Mesendoderm (in vitro differentiated cells): Measurements from ENCODE around the gene TMEM132D.

Experiments
- DNase-seq: peaks from one replicate; pipeline ENCODE4 v3.0.0; 2013
- H2AK5ac ChIP-seq: 2 replicates; pipeline ENCODE4 v1.6.1; 2013; ENCODE audit warnings: low read length, inconsistent platforms
- H2BK120ac ChIP-seq: 2 replicates; pipeline ENCODE4 v1.6.1; 2013; ENCODE audit warnings: low read depth, mild to moderate bottlenecking, low read length, moderate library complexity, mixed read lengths
- H2BK15ac ChIP-seq: replicated peaks from 2 replicates; pipeline ENCODE4 v1.6.1; 2013; ENCODE audit warnings: low read depth, mild to moderate bottlenecking, moderate library complexity
- H2BK5ac ChIP-seq: 2 replicates; pipeline ENCODE4 v1.6.1; 2013; ENCODE audit warnings: low read length, inconsistent platforms
- H3K18ac ChIP-seq: 2 replicates; pipeline ENCODE4 v1.6.1; 2013; ENCODE audit warnings: mild to moderate bottlenecking, low read length, mixed read lengths
- H3K23ac ChIP-seq: one replicate; pipeline ENCODE4 v1.6.1; 2013; ENCODE audit warnings: low read length
- H3K27ac ChIP-seq: 2 replicates; pipeline ENCODE4 v1.5.1; 2013; ENCODE audit warnings: low read depth, mild to moderate bottlenecking, inconsistent platforms, low read length, moderate library complexity
- H3K27me3 ChIP-seq: 2 replicates; pipeline ENCODE4 v1.6.1; 2013; ENCODE audit warnings: low read length, control low read depth, mild to moderate bottlenecking, inconsistent platforms; ENCODE audit not compliant: insufficient read depth, poor library complexity
- H3K36me3 ChIP-seq: 2 replicates; pipeline ENCODE4 v1.6.1; 2013; ENCODE audit warnings: low read length, inconsistent platforms; ENCODE audit not compliant: control insufficient read depth, insufficient read depth
- H3K4ac ChIP-seq: one replicate; pipeline ENCODE4 v1.6.1; 2013; ENCODE audit warnings: low read depth, mild to moderate bottlenecking, low read length, moderate library complexity
- H3K4me1 ChIP-seq: 2 replicates; pipeline ENCODE4 v1.6.1; 2013; ENCODE audit warnings: low read depth, low read length, inconsistent platforms; ENCODE audit not compliant: control insufficient read depth
- H3K4me2 ChIP-seq: 2 replicates; pipeline ENCODE4 v1.6.1; 2013; ENCODE audit warnings: low read length
- H3K4me3 ChIP-seq: 2 replicates; pipeline ENCODE4 v1.5.1; 2013; ENCODE audit warnings: mild to moderate bottlenecking, low read length
- H3K56ac ChIP-seq: one replicate; pipeline ENCODE4 v1.6.1; 2013; ENCODE audit warnings: low read length
- H3K79me1 ChIP-seq: 2 replicates; pipeline ENCODE4 v1.6.1; 2013; ENCODE audit warnings: low read length, inconsistent platforms
- H3K79me2 ChIP-seq: 2 replicates; pipeline ENCODE4 v1.6.1; 2013; ENCODE audit warnings: mild to moderate bottlenecking, low read length; ENCODE audit not compliant: control insufficient read depth, insufficient read depth
- H3K9ac ChIP-seq: 2 replicates; pipeline ENCODE4 v1.6.1; 2013; ENCODE audit warnings: low read length, inconsistent platforms
- H4K5ac ChIP-seq: one replicate; pipeline ENCODE4 v1.6.1; 2013; ENCODE audit warnings: low read length
- H4K8ac ChIP-seq: one replicate; pipeline ENCODE4 v1.6.1; 2013; ENCODE audit warnings: low read depth, mild to moderate bottlenecking, control low read depth, low read length, moderate library complexity
- WGBS: extraction: QIAGEN DNeasy Blood & Tissue Kit; methylation state at CpG from one replicate; pipeline ENCODE4 v1.1.7; 2013; ENCODE audit warnings: low lambda C conversion rate, missing lambda C conversion rate; ENCODE audit not compliant: insufficient coverage; ENCODE audit errors: extremely low coverage; 5-methylcytosine and 5-hydroxymethylcytosine counted together

Gene TMEM132D

DNA sequence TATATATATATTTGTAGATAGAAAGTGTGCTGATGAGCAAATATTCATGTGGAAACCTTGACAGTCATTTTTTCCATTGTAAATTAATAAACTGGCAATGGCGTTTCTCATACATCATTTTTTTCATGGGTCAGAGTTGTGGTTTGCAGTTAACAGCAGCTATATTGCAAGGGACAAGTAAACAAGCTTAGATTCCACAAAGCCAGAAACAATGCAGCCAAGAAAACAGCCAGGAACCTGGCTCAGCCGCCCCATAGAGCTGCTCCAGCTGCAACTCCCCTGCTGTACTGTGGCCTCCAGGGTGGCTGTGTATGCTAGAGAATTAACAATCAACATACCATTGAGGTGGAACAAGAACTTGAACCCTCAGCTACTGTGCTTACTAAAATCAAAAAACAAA, 298.2 kb downstream of the TMEM132D start:
- Histone ChIP-seq H2BK5ac (no peak overlapping the region), H3K4me3 (no peak overlapping the region), H2BK15ac (no peak overlapping the region), H3K79me2 (no peaks in the 10 kb centered on the region), H3K4me1 (peaks cover 10% of the 10 kb centered on the region), H2AK5ac (no peak overlapping the region), H3K4ac (no peak overlapping the region), H4K5ac (no peak overlapping the region), H3K18ac (no peak overlapping the region), H4K8ac (no peak overlapping the region), H3K56ac (no peak overlapping the region), H3K9ac (no peak overlapping the region), H3K27ac (no peak overlapping the region), H2BK120ac (no peak overlapping the region), H3K79me1 (no peaks in the 10 kb centered on the region), H3K27me3 (no peaks in the 10 kb centered on the region), H3K4me2 (no peak overlapping the region), H3K23ac (no peak overlapping the region), H3K36me3 (no peaks in the 10 kb centered on the region)
- DNase-seq: no peak
- WGBS: no CpG with 5 or more reads among the region's 2 CpGs

DNA sequence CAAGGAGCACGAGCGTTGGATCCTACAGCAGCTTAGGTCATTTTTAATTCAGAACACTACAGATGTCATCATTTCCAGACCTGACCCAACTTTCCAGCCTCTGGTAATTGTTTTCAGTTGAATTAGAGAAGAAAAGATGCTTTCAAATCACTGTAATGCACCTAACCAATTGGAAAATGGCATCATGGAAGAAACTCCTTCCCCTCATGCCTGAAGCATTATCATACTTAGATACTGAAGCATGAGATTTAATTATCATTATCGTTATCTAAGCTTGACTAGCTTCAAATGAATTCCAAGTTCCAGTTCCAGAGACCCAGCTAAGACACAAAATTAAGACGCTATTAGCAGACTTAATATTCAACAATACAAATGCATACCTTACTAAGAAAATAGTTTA, 299.3 kb downstream of the TMEM132D start:
- no peak for DNase-seq
- no peaks in the 10 kb centered on the region for H3K27me3 ChIP-seq
- no peak overlapping the region for H3K27ac ChIP-seq
- no peak overlapping the region for H2BK120ac ChIP-seq
- no peak overlapping the region for H3K4me2 ChIP-seq
- no peak overlapping the region for H3K23ac ChIP-seq
- peaks cover 10% of the 10 kb centered on the region for H3K4me1 ChIP-seq
- H3K18ac ChIP-seq: no peak overlapping the region
- no CpG with 5 or more reads among the region's 4 CpGs for WGBS
- no peak overlapping the region for H3K56ac ChIP-seq
- H2BK15ac ChIP-seq: no peak overlapping the region
- H3K4ac ChIP-seq: no peak overlapping the region
- H3K79me1 ChIP-seq: no peaks in the 10 kb centered on the region
- H3K9ac ChIP-seq: no peak overlapping the region
- no peak overlapping the region for H3K4me3 ChIP-seq
- no peak overlapping the region for H2BK5ac ChIP-seq
- no peaks in the 10 kb centered on the region for H3K79me2 ChIP-seq
- H4K5ac ChIP-seq: no peak overlapping the region
- no peak overlapping the region for H4K8ac ChIP-seq
- no peaks in the 10 kb centered on the region for H3K36me3 ChIP-seq
- no peak overlapping the region for H2AK5ac ChIP-seq

DNA sequence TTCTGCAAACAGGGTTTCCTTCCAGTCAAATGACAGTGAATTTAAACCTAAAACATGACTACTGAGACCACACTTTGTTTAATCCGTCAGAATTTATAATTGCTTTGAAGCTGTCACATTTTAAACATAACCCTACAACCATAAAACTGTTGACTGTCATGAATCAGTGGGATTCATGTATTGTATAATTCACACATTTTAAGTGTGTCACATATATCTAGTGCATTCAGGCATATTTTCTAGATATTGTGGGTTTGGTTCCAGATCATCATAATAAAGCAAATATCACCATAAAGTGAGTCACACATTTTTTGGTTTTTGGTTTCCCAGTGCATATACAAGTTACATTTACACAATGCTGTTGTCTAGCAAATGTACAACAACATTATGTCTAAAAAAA, 304.4 kb downstream of the TMEM132D start:
- no peak overlapping the region for H2AK5ac ChIP-seq
- no peaks in the 10 kb centered on the region for H3K27me3 ChIP-seq
- no peak overlapping the region for H3K4me2 ChIP-seq
- H3K4me3 ChIP-seq: no peak overlapping the region
- H2BK15ac ChIP-seq: no peak overlapping the region
- H4K8ac ChIP-seq: no peak overlapping the region
- H3K79me2 ChIP-seq: no peaks in the 10 kb centered on the region
- H3K36me3 ChIP-seq: no peaks in the 10 kb centered on the region
- H3K56ac ChIP-seq: no peak overlapping the region
- no peak overlapping the region for H4K5ac ChIP-seq
- DNase-seq: no peak
- H3K4ac ChIP-seq: no peak overlapping the region
- H3K79me1 ChIP-seq: no peaks in the 10 kb centered on the region
- H3K9ac ChIP-seq: no peak overlapping the region
- no CpG with 5 or more reads among the region's 1 CpG for WGBS
- no peak overlapping the region for H2BK120ac ChIP-seq
- H3K23ac ChIP-seq: no peak overlapping the region
- no peak overlapping the region for H3K18ac ChIP-seq
- no peak overlapping the region for H3K27ac ChIP-seq
- H2BK5ac ChIP-seq: no peak overlapping the region
- no peaks in the 10 kb centered on the region for H3K4me1 ChIP-seq

DNA sequence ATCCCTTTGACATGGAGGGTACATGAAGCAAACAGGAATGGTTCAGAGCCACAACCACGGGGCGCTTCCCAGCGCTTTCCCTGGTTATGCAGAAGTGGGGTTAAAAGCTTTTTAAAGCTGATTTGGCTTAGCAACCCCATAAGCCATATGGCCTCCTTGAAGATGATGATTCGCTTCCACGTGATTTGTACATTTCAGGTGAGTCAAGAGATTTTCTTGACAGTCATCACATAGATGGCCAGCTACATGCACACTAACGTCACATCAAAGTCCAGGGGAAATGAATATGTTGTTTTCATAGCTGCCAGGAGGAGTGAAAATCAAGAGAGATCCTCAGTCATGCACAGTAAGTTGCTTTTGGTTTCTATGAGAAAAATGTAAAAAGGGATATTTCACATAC, 309.7 kb downstream of the TMEM132D start:
- no peaks in the 10 kb centered on the region for H3K27me3 ChIP-seq
- H3K4ac ChIP-seq: no peak overlapping the region
- H3K23ac ChIP-seq: no peak overlapping the region
- H3K4me3 ChIP-seq: no peak overlapping the region
- no peak overlapping the region for H2BK120ac ChIP-seq
- H3K79me1 ChIP-seq: no peaks in the 10 kb centered on the region
- WGBS: no CpG with 5 or more reads among the region's 6 CpGs
- H3K36me3 ChIP-seq: no peaks in the 10 kb centered on the region
- no peak overlapping the region for H4K5ac ChIP-seq
- no peak overlapping the region for H3K18ac ChIP-seq
- no peaks in the 10 kb centered on the region for H3K4me1 ChIP-seq
- H3K27ac ChIP-seq: no peak overlapping the region
- H3K4me2 ChIP-seq: no peak overlapping the region
- no peak overlapping the region for H2BK5ac ChIP-seq
- H3K56ac ChIP-seq: no peak overlapping the region
- H3K79me2 ChIP-seq: no peaks in the 10 kb centered on the region
- H2AK5ac ChIP-seq: no peak overlapping the region
- no peak overlapping the region for H2BK15ac ChIP-seq
- H3K9ac ChIP-seq: no peak overlapping the region
- no peak overlapping the region for H4K8ac ChIP-seq
- DNase-seq: no peak

DNA sequence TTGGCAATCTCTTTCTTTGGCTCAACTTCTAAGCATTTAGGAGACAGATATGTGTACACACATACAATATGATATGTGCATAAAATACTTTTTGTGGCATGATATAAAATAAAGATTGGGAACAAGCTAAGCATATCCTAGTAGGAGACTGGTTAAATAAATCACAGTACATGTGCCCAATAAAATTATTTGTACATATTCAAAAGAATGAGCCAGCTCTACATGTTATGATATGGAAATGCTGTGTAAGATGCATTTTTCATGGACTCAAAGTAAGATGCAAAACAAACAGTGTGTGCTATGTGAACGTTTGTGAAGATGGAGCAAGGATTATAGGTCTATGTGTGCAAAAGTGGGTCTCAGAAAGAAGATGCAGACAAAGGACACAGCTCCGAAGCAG, 311.4 kb downstream of the TMEM132D start:
- WGBS: no CpG with 5 or more reads among the region's 2 CpGs
- Histone ChIP-seq H2BK15ac (no peak overlapping the region), H3K56ac (no peak overlapping the region), H3K9ac (no peak overlapping the region), H3K4me2 (no peak overlapping the region), H3K27me3 (no peaks in the 10 kb centered on the region), H3K36me3 (no peaks in the 10 kb centered on the region), H4K8ac (no peak overlapping the region), H3K79me1 (no peaks in the 10 kb centered on the region), H3K4me1 (no peaks in the 10 kb centered on the region), H3K23ac (no peak overlapping the region), H2AK5ac (no peak overlapping the region), H4K5ac (no peak overlapping the region), H3K27ac (no peak overlapping the region), H3K4ac (no peak overlapping the region), H2BK5ac (no peak overlapping the region), H3K18ac (no peak overlapping the region), H3K4me3 (no peak overlapping the region), H3K79me2 (no peaks in the 10 kb centered on the region), H2BK120ac (no peak overlapping the region)
- DNase-seq: no peak

DNA sequence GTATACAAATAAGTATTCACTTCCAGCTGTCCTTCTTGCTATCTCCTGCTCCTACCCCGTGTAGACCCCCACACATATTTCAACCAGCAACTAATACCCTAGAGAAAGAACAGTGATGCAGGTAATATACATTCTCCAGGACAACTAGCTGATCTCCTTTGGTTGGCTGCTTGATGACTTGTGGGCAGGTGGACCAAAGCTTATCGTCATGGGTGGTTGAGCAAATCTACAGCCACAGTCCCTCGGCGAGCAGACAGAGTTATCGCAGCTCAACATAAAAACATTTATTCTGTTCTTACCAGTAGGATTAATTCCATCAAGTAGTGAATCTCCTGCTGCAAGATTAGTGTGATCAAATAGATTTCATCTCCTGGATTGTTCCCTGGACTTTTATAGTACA, 314.3 kb downstream of the TMEM132D start:
- no peaks in the 10 kb centered on the region for H3K79me2 ChIP-seq
- no peak overlapping the region for H3K18ac ChIP-seq
- DNase-seq: no peak
- H3K79me1 ChIP-seq: no peaks in the 10 kb centered on the region
- no CpG with 5 or more reads among the region's 5 CpGs for WGBS
- no peak overlapping the region for H4K5ac ChIP-seq
- H2AK5ac ChIP-seq: no peak overlapping the region
- H3K4ac ChIP-seq: no peak overlapping the region
- H3K27ac ChIP-seq: no peak overlapping the region
- no peak overlapping the region for H2BK120ac ChIP-seq
- no peaks in the 10 kb centered on the region for H3K4me1 ChIP-seq
- no peak overlapping the region for H3K9ac ChIP-seq
- H2BK15ac ChIP-seq: no peak overlapping the region
- no peak overlapping the region for H4K8ac ChIP-seq
- H2BK5ac ChIP-seq: no peak overlapping the region
- no peak overlapping the region for H3K56ac ChIP-seq
- H3K27me3 ChIP-seq: no peaks in the 10 kb centered on the region
- H3K36me3 ChIP-seq: no peaks in the 10 kb centered on the region
- H3K4me3 ChIP-seq: no peak overlapping the region
- H3K4me2 ChIP-seq: no peak overlapping the region
- H3K23ac ChIP-seq: no peak overlapping the region
